Activated naive CD4-positive, alpha-beta T cell treated with anti-CD3 and anti-CD28 coated beads, Interleukin-2, amount 50 U/mL, for 24 hours (primary cell): ENCODE data around the gene UVSSA.

Experiments
- H3K27ac Mint-ChIP-seq: one replicate; pipeline ENCODE4 v1.8.0; 2021; ENCODE audit warnings: mild to moderate bottlenecking, mixed read lengths
- H3K27me3 Mint-ChIP-seq: one replicate; pipeline ENCODE4 v1.8.0; 2021; ENCODE audit warnings: mixed read lengths
- H3K36me3 Mint-ChIP-seq: one replicate; pipeline ENCODE4 v1.8.0; 2021; ENCODE audit warnings: mixed read lengths
- H3K4me1 Mint-ChIP-seq: one replicate; pipeline ENCODE4 v1.8.0; 2021; ENCODE audit warnings: mixed read lengths
- H3K4me3 Mint-ChIP-seq: one replicate; pipeline ENCODE4 v1.8.0; 2021; ENCODE audit warnings: mild to moderate bottlenecking, mixed read lengths
- H3K9me3 Mint-ChIP-seq: one replicate; pipeline ENCODE4 v1.8.0; 2021; ENCODE audit warnings: mixed read lengths

Gene UVSSA

GRCh38 chr4:1336088-1336491, 10.9 kb upstream of the UVSSA start:
- Mint-ChIP-seq H3K27me3 (no peaks in the 10 kb centered on the region), H3K9me3 (no peaks in the 10 kb centered on the region), H3K36me3 (peaks cover 22% of the 10 kb centered on the region), H3K4me1 (peaks cover 30% of the 10 kb centered on the region), H3K4me3 (no peak overlapping the region), H3K27ac (no peak overlapping the region)

- peak overlapping the region; percentile 44 for H3K4me3 Mint-ChIP-seq
- no peaks in the 10 kb centered on the region for H3K9me3 Mint-ChIP-seq
- no peaks in the 10 kb centered on the region for H3K27me3 Mint-ChIP-seq
- peaks cover 29% of the 10 kb centered on the region for H3K4me1 Mint-ChIP-seq
- peak overlapping the region; percentile 83 for H3K27ac Mint-ChIP-seq
- H3K36me3 Mint-ChIP-seq = peaks cover 23% of the 10 kb centered on the region
Measured at GRCh38 chr4:1337376-1337831, 9.6 kb upstream of the UVSSA start.

GRCh38 chr4:1337951-1338751, 8.9 kb upstream of the UVSSA start:
- peaks cover 32% of the 10 kb centered on the region for H3K4me1 Mint-ChIP-seq
- peak overlapping the region; percentile 44 for H3K4me3 Mint-ChIP-seq
- H3K9me3 Mint-ChIP-seq = no peaks in the 10 kb centered on the region
- peaks cover 23% of the 10 kb centered on the region for H3K36me3 Mint-ChIP-seq
- no peaks in the 10 kb centered on the region for H3K27me3 Mint-ChIP-seq
- peak overlapping the region; percentile 83 for H3K27ac Mint-ChIP-seq

GRCh38 chr4:1338752-1339414, 8.1 kb upstream of the UVSSA start:
- Mint-ChIP-seq H3K4me3 (no peak overlapping the region), H3K36me3 (peaks cover 23% of the 10 kb centered on the region), H3K27me3 (no peaks in the 10 kb centered on the region), H3K4me1 (peaks cover 32% of the 10 kb centered on the region), H3K27ac (peak overlapping the region; percentile 11), H3K9me3 (no peaks in the 10 kb centered on the region)

GRCh38 chr4:1339489-1339888, 7.5 kb upstream of the UVSSA start:
- Mint-ChIP-seq H3K36me3 (peaks cover 23% of the 10 kb centered on the region), H3K27me3 (no peaks in the 10 kb centered on the region), H3K27ac (no peak overlapping the region), H3K9me3 (no peaks in the 10 kb centered on the region), H3K4me1 (peaks cover 33% of the 10 kb centered on the region), H3K4me3 (no peak overlapping the region)

- Mint-ChIP-seq H3K27me3 (no peaks in the 10 kb centered on the region), H3K4me1 (peaks cover 36% of the 10 kb centered on the region), H3K36me3 (peaks cover 19% of the 10 kb centered on the region), H3K4me3 (no peak overlapping the region), H3K27ac (no peak overlapping the region), H3K9me3 (no peaks in the 10 kb centered on the region)
Measured at GRCh38 chr4:1340181-1340747, 6.7 kb upstream of the UVSSA start.

GRCh38 chr4:1340861-1341260, 6.1 kb upstream of the UVSSA start:
- Mint-ChIP-seq H3K27me3 (no peaks in the 10 kb centered on the region), H3K4me3 (no peak overlapping the region), H3K36me3 (peaks cover 19% of the 10 kb centered on the region), H3K4me1 (peaks cover 40% of the 10 kb centered on the region), H3K27ac (no peak overlapping the region), H3K9me3 (no peaks in the 10 kb centered on the region)

- Mint-ChIP-seq H3K9me3 (no peaks in the 10 kb centered on the region), H3K27me3 (no peaks in the 10 kb centered on the region), H3K4me1 (peaks cover 34% of the 10 kb centered on the region), H3K4me3 (no peak overlapping the region), H3K27ac (no peak overlapping the region), H3K36me3 (peaks cover 12% of the 10 kb centered on the region)
Measured at GRCh38 chr4:1342003-1342402, 5.0 kb upstream of the UVSSA start.

GRCh38 chr4:1344696-1345095, 2.3 kb upstream of the UVSSA start:
- H3K27ac Mint-ChIP-seq = peak overlapping the region; percentile 81
- H3K4me3 Mint-ChIP-seq = peak overlapping the region; percentile 74
- H3K27me3 Mint-ChIP-seq = no peaks in the 10 kb centered on the region
- no peaks in the 10 kb centered on the region for H3K9me3 Mint-ChIP-seq
- H3K4me1 Mint-ChIP-seq = peaks cover 38% of the 10 kb centered on the region
- H3K36me3 Mint-ChIP-seq = peaks cover 2% of the 10 kb centered on the region

GRCh38 chr4:1345903-1346780, 866 bp upstream of the UVSSA start:
- H3K4me3 Mint-ChIP-seq = peak overlapping the region; percentile 97
- H3K9me3 Mint-ChIP-seq = no peaks in the 10 kb centered on the region
- peaks cover under 1% of the 10 kb centered on the region for H3K36me3 Mint-ChIP-seq
- H3K27me3 Mint-ChIP-seq = no peaks in the 10 kb centered on the region
- peaks cover 46% of the 10 kb centered on the region for H3K4me1 Mint-ChIP-seq
- peak overlapping the region; percentile 94 for H3K27ac Mint-ChIP-seq

GRCh38 chr4:1347410-1347864, 429 bp downstream of the UVSSA start:
- peak overlapping the region; percentile 88 for H3K4me3 Mint-ChIP-seq
- peaks cover 46% of the 10 kb centered on the region for H3K4me1 Mint-ChIP-seq
- no peaks in the 10 kb centered on the region for H3K27me3 Mint-ChIP-seq
- no peaks in the 10 kb centered on the region for H3K36me3 Mint-ChIP-seq
- H3K27ac Mint-ChIP-seq = peak overlapping the region; percentile 89
- no peaks in the 10 kb centered on the region for H3K9me3 Mint-ChIP-seq

- no peaks in the 10 kb centered on the region for H3K27me3 Mint-ChIP-seq
- no peaks in the 10 kb centered on the region for H3K36me3 Mint-ChIP-seq
- peak overlapping the region; percentile 88 for H3K4me3 Mint-ChIP-seq
- H3K9me3 Mint-ChIP-seq = no peaks in the 10 kb centered on the region
- H3K4me1 Mint-ChIP-seq = peaks cover 44% of the 10 kb centered on the region
- H3K27ac Mint-ChIP-seq = peak overlapping the region; percentile 89
Measured at GRCh38 chr4:1348014-1348513, 1.1 kb downstream of the UVSSA start.

- Mint-ChIP-seq H3K27ac (peak overlapping the region; percentile 72), H3K9me3 (no peaks in the 10 kb centered on the region), H3K36me3 (no peaks in the 10 kb centered on the region), H3K27me3 (no peaks in the 10 kb centered on the region), H3K4me3 (peak overlapping the region; percentile 88), H3K4me1 (peaks cover 44% of the 10 kb centered on the region)
Measured at GRCh38 chr4:1348746-1349145, 1.7 kb downstream of the UVSSA start.

- peak overlapping the region; percentile 76 for H3K27ac Mint-ChIP-seq
- peak overlapping the region; percentile 58 for H3K4me3 Mint-ChIP-seq
Measured at GRCh38 chr4:1349359-1350168, 2.6 kb downstream of the UVSSA start.

More at GRCh38 chr4:1349359-1350168, 2.6 kb downstream of the UVSSA start:
- H3K4me1 Mint-ChIP-seq = peaks cover 42% of the 10 kb centered on the region
- no peaks in the 10 kb centered on the region for H3K27me3 Mint-ChIP-seq
- H3K36me3 Mint-ChIP-seq = no peaks in the 10 kb centered on the region
- no peaks in the 10 kb centered on the region for H3K9me3 Mint-ChIP-seq
